HepG2 (cell line): ENCODE data around the gene CDC42EP1. TPM values are rescaled to one million over a fixed set of nuclear protein-coding genes. Genes with fewer than 3 reads are reported as not detected.

Experiments used
- CHD2 ChIP-seq: IDR thresholded peaks from 2 replicates; pipeline ENCODE4 v1.6.1; 2011; ENCODE audit warnings: low read depth, low read length, improper control_type of control experiment
- KDM5B ChIP-seq: sonication (generic); formaldehyde crosslinking; IDR thresholded peaks from 2 replicates; pipeline ENCODE4 v1.4.0; 2020; ENCODE audit warnings: missing genetic modification reagents, mild to moderate bottlenecking, borderline replicate concordance
- MATR3 ChIP-seq: sonication (generic); formaldehyde crosslinking; IDR thresholded peaks from 2 replicates; pipeline ENCODE4 v1.4.0; 2020; ENCODE audit warnings: missing genetic modification reagents
- NFATC3 ChIP-seq: sonication (generic); formaldehyde crosslinking; IDR thresholded peaks from 2 replicates; pipeline ENCODE4 v1.5.1; 2020; ENCODE audit warnings: mild to moderate bottlenecking, missing genetic modification reagents
- RARG ChIP-seq: sonication (generic); formaldehyde crosslinking; IDR thresholded peaks from 2 replicates; pipeline ENCODE4 v1.4.0; 2020; ENCODE audit warnings: low read depth, mild to moderate bottlenecking, missing genetic modification reagents
- ZNF337 ChIP-seq: sonication (generic); formaldehyde crosslinking; IDR thresholded peaks from 2 replicates; pipeline ENCODE4 v1.5.1; 2020; ENCODE audit warnings: missing genetic modification reagents, low read depth, mild to moderate bottlenecking, borderline replicate concordance
- ZNF34 ChIP-seq: sonication (generic); formaldehyde crosslinking; IDR thresholded peaks from 2 replicates; pipeline ENCODE4 v1.4.0; 2020; ENCODE audit warnings: mild to moderate bottlenecking, missing genetic modification reagents, borderline replicate concordance
- ZNF383 ChIP-seq: sonication (generic); formaldehyde crosslinking; IDR thresholded peaks from 2 replicates; pipeline ENCODE4 v1.4.0; 2020; ENCODE audit warnings: missing genetic modification reagents, mild to moderate bottlenecking, borderline replicate concordance
- ZNF670 ChIP-seq: sonication (generic); formaldehyde crosslinking; IDR thresholded peaks from 2 replicates; pipeline ENCODE4 v1.8.0; 2022; ENCODE audit warnings: mild to moderate bottlenecking, missing genetic modification reagents, borderline replicate concordance
- ZNF761 ChIP-seq: sonication (generic); formaldehyde crosslinking; conservative IDR thresholded peaks from 2 replicates; pipeline ENCODE4 v1.4.0; 2020; ENCODE audit warnings: mild to moderate bottlenecking, missing genetic modification reagents
- ZNF878 ChIP-seq: sonication (generic); formaldehyde crosslinking; IDR thresholded peaks from 2 replicates; pipeline ENCODE4 v1.8.1; 2023; ENCODE audit warnings: mild to moderate bottlenecking, missing genetic modification reagents, moderate library complexity
- ZSCAN12 ChIP-seq: sonication (generic); formaldehyde crosslinking; IDR thresholded peaks from 2 replicates; pipeline ENCODE4 v1.9.0; 2021; ENCODE audit warnings: mild to moderate bottlenecking, missing genetic modification reagents
- polyA plus RNA-seq, 8 experiments: library from polyadenylated mRNA; depleted of rRNA in 3 of 8; stranded (reverse) in 7 of 8; unstranded in 1 of 8; fragments of >200 nt; fragmentation: Illumina TruSeq in 4 of 8; extraction: Trizol in 4 of 8; gene quantifications; 2 replicates each; pipeline versions ENCODE4 v1.2.1 to v1.2.3, GENCODE V29; 2011 to 2016; ENCODE audit warnings: low read depth in 4 of 8, missing spikeins in 1 of 8, mixed read lengths in 1 of 8; ENCODE audit not compliant: insufficient read depth in 1 of 8
- total RNA-seq, 5 experiments: library from RNA; depleted of rRNA; stranded (reverse); fragments of >200 nt; fragmentation: Illumina TruSeq; extraction: Trizol; gene quantifications; 2 replicates each; pipeline ENCODE4 v1.2.3, GENCODE V29; 2016; ENCODE audit warnings: low read depth in 1 of 5
- TF ChIP-seq, protein P1 (sequence below): sonication (generic); formaldehyde crosslinking; IDR thresholded peaks from 2 replicates; pipeline ENCODE4 v1.8.0; 2022; ENCODE audit warnings: mild to moderate bottlenecking, missing genetic modification reagents, moderate library complexity
- TF ChIP-seq, protein P2 (sequence below): sonication (generic); formaldehyde crosslinking; IDR thresholded peaks from 2 replicates; pipeline ENCODE4 v1.5.0; 2020; ENCODE audit warnings: missing genetic modification reagents, mild to moderate bottlenecking, borderline replicate concordance
- TF ChIP-seq, protein P3 (sequence below): sonication (generic); formaldehyde crosslinking; IDR thresholded peaks from 2 replicates; pipeline ENCODE4 v1.8.1; 2022; ENCODE audit warnings: low read depth, mild to moderate bottlenecking, missing genetic modification reagents
- TF ChIP-seq, protein P4 (sequence below): sonication (generic); formaldehyde crosslinking; IDR thresholded peaks from 2 replicates; pipeline ENCODE4 v1.8.0; 2022; ENCODE audit warnings: mild to moderate bottlenecking, missing genetic modification reagents, borderline replicate concordance
- TF ChIP-seq, protein P5 (sequence below): sonication (generic); formaldehyde crosslinking; IDR thresholded peaks from 2 replicates; pipeline ENCODE4 v1.4.0; 2020; ENCODE audit warnings: missing genetic modification reagents
- TF ChIP-seq, protein P6 (sequence below): sonication (generic); formaldehyde crosslinking; IDR thresholded peaks from 2 replicates; pipeline ENCODE4 v1.5.0; 2020; ENCODE audit warnings: mild to moderate bottlenecking, missing genetic modification reagents

CDC42EP1 gene
- total and polyA plus RNA-seq, 2 of the 13 experiments (the other 11 are each of a cell fraction or from before 2014, with no cell fraction given): 17.1 to 29.5 TPM

DNA sequence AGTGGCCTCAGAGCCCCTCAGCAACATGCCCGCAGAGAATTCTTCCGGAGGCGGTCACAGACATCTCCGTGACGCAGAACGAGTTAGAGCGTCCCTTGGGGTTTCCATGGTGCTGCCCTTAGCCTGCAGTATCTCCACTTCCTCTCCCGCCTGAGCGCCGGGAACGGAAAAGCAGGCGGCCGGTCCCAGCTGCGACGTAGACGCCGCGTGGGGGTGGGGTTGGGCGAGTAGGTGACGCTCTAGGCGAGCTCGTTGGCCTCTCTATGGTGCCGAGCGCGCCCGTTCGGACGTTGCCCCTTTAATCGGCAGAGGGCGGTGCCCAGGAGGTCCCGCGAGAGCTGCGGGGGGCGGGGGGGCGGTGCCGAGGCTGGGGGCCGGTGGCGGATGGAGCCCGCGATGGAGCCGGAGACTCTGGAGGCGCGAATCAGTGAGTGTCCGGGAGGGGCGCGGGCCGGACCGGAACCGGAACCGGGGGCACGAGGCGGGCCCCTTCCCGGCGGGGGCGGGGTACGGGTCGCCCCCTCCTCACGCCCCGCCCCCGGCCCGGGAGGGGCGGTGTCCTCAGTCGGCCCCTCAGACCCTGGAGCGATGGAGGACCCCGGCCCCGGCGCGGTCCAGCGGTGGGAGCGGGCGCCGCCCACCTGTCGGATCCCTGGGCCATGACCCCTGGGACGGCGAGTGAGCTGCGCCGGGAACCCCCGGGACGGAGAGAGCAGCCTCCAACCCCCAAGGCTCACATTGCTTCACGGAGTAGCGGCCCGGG, 48.4 kb downstream of the CDC42EP1 start, which contains the start of gene GGA1 (continued):
- TF ChIP-seq, protein P1, sequence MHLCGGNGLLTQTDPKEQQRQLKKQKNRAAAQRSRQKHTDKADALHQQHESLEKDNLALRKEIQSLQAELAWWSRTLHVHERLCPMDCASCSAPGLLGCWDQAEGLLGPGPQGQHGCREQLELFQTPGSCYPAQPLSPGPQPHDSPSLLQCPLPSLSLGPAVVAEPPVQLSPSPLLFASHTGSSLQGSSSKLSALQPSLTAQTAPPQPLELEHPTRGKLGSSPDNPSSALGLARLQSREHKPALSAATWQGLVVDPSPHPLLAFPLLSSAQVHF: no peak
- TF ChIP-seq, protein P2, sequence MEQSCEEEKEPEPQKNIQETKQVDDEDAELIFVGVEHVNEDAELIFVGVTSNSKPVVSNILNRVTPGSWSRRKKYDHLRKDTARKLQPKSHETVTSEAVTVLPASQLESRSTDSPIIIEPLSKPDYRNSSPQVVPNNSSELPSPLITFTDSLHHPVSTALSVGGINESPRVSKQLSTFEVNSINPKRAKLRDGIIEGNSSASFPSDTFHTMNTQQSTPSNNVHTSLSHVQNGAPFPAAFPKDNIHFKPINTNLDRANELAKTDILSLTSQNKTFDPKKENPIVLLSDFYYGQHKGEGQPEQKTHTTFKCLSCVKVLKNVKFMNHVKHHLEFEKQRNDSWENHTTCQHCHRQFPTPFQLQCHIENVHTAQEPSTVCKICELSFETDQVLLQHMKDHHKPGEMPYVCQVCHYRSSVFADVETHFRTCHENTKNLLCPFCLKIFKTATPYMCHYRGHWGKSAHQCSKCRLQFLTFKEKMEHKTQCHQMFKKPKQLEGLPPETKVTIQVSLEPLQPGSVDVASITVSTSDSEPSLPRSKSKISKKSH: no peak
- TF ChIP-seq KDM5B (CRISPR knock-in tag) (peak; percentile 69; the same call in 1 of the 2 replicates), ZNF761 (CRISPR knock-in tag) (peak; percentile 86), ZNF34 (CRISPR knock-in tag) (no peak; the same call in 1 of the 2 replicates), ZNF383 (no peak), NFATC3 (CRISPR knock-in tag) (no peak), ZNF337 (CRISPR knock-in tag) (no peak), RARG (CRISPR knock-in tag) (no peak), MATR3 (CRISPR knock-in tag) (no peak), ZNF878 (CRISPR knock-in tag) (no peak; the same call in 1 of the 2 replicates), ZNF670 (CRISPR knock-in tag) (no peak), CHD2 (peak; percentile 94), ZSCAN12 (no peak)
- TF ChIP-seq, protein P3, sequence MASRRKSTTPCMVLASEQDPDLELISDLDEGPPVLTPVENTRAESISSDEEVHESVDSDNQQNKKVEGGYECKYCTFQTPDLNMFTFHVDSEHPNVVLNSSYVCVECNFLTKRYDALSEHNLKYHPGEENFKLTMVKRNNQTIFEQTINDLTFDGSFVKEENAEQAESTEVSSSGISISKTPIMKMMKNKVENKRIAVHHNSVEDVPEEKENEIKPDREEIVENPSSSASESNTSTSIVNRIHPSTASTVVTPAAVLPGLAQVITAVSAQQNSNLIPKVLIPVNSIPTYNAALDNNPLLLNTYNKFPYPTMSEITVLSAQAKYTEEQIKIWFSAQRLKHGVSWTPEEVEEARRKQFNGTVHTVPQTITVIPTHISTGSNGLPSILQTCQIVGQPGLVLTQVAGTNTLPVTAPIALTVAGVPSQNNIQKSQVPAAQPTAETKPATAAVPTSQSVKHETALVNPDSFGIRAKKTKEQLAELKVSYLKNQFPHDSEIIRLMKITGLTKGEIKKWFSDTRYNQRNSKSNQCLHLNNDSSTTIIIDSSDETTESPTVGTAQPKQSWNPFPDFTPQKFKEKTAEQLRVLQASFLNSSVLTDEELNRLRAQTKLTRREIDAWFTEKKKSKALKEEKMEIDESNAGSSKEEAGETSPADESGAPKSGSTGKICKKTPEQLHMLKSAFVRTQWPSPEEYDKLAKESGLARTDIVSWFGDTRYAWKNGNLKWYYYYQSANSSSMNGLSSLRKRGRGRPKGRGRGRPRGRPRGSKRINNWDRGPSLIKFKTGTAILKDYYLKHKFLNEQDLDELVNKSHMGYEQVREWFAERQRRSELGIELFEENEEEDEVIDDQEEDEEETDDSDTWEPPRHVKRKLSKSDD: 0 out of 2 replicates have a peak, but pooled peaks have one; percentile 25
- TF ChIP-seq, protein P4, sequence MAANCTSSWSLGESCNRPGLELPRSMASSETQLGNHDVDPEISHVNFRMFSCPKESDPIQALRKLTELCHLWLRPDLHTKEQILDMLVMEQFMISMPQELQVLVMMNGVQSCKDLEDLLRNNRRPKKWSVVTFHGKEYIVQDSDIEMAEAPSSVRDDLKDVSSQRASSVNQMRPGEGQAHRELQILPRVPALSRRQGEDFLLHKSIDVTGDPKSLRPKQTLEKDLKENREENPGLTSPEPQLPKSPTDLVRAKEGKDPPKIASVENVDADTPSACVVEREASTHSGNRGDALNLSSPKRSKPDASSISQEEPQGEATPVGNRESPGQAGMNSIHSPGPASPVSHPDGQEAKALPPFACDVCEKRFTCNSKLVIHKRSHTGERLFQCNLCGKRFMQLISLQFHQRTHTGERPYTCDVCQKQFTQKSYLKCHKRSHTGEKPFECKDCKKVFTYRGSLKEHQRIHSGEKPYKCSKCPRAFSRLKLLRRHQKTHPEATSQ (CRISPR knock-in tag): no peak
- TF ChIP-seq, protein P5, sequence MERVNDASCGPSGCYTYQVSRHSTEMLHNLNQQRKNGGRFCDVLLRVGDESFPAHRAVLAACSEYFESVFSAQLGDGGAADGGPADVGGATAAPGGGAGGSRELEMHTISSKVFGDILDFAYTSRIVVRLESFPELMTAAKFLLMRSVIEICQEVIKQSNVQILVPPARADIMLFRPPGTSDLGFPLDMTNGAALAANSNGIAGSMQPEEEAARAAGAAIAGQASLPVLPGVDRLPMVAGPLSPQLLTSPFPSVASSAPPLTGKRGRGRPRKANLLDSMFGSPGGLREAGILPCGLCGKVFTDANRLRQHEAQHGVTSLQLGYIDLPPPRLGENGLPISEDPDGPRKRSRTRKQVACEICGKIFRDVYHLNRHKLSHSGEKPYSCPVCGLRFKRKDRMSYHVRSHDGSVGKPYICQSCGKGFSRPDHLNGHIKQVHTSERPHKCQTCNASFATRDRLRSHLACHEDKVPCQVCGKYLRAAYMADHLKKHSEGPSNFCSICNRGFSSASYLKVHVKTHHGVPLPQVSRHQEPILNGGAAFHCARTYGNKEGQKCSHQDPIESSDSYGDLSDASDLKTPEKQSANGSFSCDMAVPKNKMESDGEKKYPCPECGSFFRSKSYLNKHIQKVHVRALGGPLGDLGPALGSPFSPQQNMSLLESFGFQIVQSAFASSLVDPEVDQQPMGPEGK (CRISPR knock-in tag): peak; percentile 97
- TF ChIP-seq, protein P6, sequence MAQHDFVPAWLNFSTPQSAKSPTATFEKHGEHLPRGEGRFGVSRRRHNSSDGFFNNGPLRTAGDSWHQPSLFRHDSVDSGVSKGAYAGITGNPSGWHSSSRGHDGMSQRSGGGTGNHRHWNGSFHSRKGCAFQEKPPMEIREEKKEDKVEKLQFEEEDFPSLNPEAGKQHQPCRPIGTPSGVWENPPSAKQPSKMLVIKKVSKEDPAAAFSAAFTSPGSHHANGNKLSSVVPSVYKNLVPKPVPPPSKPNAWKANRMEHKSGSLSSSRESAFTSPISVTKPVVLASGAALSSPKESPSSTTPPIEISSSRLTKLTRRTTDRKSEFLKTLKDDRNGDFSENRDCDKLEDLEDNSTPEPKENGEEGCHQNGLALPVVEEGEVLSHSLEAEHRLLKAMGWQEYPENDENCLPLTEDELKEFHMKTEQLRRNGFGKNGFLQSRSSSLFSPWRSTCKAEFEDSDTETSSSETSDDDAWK (CRISPR knock-in tag): no peak
